Gastroesophageal sphincter (tissue), 3 donors: ENCODE measurements around the gene FGF14.

Experiments
- EP300 ChIP-seq: sonication (generic); formaldehyde crosslinking; IDR thresholded peaks from one replicate; pipeline ENCODE4 v1.6.1; 2017; ENCODE audit warnings: antibody characterized with exemption, mild to moderate bottlenecking
- POLR2A ChIP-seq, 2 donors: fragments of 450-650 bp; IDR thresholded peaks; one replicate each; pipeline ENCODE4 v1.6.1; 2017; ENCODE audit warnings: antibody characterized with exemption in 2 of 2, mild to moderate bottlenecking in 2 of 2, moderate library complexity in 1 of 2
- POLR2AphosphoS5 ChIP-seq: sonication (generic); formaldehyde crosslinking; IDR thresholded peaks from one replicate; pipeline ENCODE4 v1.6.1; 2017; ENCODE audit warnings: antibody characterized with exemption
- TF ChIP-seq, protein P1 (sequence below), 4 experiments: fragments of 200-600 bp in 2 of 4; fragments of 450-650 bp in 2 of 4; sonication (generic) in 1 of 4; IDR thresholded peaks; one replicate each; pipeline ENCODE4 v1.5.1; 2017 to 2019; ENCODE audit warnings: antibody characterized with exemption in 4 of 4, mild to moderate bottlenecking in 2 of 4, moderate library complexity in 2 of 4

DNA sequence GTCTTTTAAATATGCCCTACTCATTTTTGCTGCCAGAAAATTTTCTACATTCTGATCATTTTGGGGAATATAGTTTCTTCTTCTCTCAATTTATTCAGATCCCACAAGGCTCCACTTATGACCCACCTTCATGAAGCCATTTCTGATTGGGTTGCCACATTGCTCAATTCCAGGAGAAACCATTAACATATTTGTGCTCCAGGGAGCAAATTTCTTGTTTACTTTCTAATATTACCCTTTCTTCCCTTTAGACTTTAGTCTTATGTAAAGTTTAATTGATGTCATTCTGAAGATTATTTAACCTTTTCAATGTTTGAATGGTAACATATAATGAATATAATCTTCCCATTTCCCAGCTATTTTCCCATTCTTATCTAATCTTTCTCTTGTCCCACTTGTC is 617.5 kb downstream of the FGF14 start:
- TF ChIP-seq, protein P1, sequence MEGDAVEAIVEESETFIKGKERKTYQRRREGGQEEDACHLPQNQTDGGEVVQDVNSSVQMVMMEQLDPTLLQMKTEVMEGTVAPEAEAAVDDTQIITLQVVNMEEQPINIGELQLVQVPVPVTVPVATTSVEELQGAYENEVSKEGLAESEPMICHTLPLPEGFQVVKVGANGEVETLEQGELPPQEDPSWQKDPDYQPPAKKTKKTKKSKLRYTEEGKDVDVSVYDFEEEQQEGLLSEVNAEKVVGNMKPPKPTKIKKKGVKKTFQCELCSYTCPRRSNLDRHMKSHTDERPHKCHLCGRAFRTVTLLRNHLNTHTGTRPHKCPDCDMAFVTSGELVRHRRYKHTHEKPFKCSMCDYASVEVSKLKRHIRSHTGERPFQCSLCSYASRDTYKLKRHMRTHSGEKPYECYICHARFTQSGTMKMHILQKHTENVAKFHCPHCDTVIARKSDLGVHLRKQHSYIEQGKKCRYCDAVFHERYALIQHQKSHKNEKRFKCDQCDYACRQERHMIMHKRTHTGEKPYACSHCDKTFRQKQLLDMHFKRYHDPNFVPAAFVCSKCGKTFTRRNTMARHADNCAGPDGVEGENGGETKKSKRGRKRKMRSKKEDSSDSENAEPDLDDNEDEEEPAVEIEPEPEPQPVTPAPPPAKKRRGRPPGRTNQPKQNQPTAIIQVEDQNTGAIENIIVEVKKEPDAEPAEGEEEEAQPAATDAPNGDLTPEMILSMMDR (IDR thresholded peaks at IDR 0.05), result no peak
- TF ChIP-seq POLR2AphosphoS5 (no peak), POLR2A (IDR thresholded peaks at IDR 0.05) (no peak), EP300 (no peak)
